Caco-2 (cell line): ENCODE results near the gene NMNAT2. TPM values are rescaled to one million over a fixed set of nuclear protein-coding genes. Genes with fewer than 3 reads are reported as not detected.

Source experiments
- BruUV-seq: library from RNA; stranded (reverse); fragments of 400-500 nt; replicated peaks from 2 replicates; lab custom pipeline; 2021; lab: Mats Ljungman, UMichigan
- CTCF ChIA-PET: fragments of 300-600 bp; sonication (Branson Sonifier 250); formaldehyde crosslinking; loops from one replicate; lab custom pipeline; 2022; ENCODE audit warnings: antibody characterized with exemption; lab: Charles Lee
- POLR2A ChIA-PET: fragments of 300-600 bp; sonication (Branson Sonifier 250); formaldehyde crosslinking; loops from one replicate; lab custom pipeline; 2022; ENCODE audit warnings: antibody characterized with exemption; lab: Charles Lee
- DNase-seq, 2 experiments: peaks; one replicate each; pipeline versions ENCODE4 v3.0.0 to v3.0.0-alpha.2; 2020 to 2022
- H3K27me3 ChIP-seq: replicated peaks from 2 replicates; pipeline ENCODE4 v1.6.0; 2011; ENCODE audit warnings: low read length; ENCODE audit not compliant: control insufficient read depth, insufficient read depth
- H3K36me3 ChIP-seq: 2 replicates; pipeline ENCODE4 v1.5.1; 2011; ENCODE audit warnings: low read length; ENCODE audit not compliant: control insufficient read depth, insufficient read depth
- H3K4me1 ChIP-seq: fragments of 250-450 bp; sonication (Bioruptor Pico); 2 replicates; pipeline ENCODE4 v1.5.1; 2020; ENCODE audit warnings: mild to moderate bottlenecking
- H3K4me3 ChIP-seq: 2 replicates; pipeline ENCODE4 v1.5.1; 2011; ENCODE audit warnings: low read depth, mild to moderate bottlenecking, control low read depth, low read length
- H3K9me3 ChIP-seq: fragments of 250-450 bp; sonication (Bioruptor Pico); 2 replicates; pipeline ENCODE4 v1.5.1; 2020; ENCODE audit warnings: mild to moderate bottlenecking, moderate library complexity
- H3K27ac Mint-ChIP-seq: one replicate; pipeline ENCODE4 v1.8.0; 2022; ENCODE audit warnings: mixed read lengths; ENCODE audit not compliant: unreplicated experiment
- H3K27me3 Mint-ChIP-seq: one replicate; pipeline ENCODE4 v1.8.0; 2022; ENCODE audit warnings: mixed read lengths; ENCODE audit not compliant: insufficient read depth, unreplicated experiment
- H3K36me3 Mint-ChIP-seq: one replicate; pipeline ENCODE4 v1.8.0; 2022; ENCODE audit warnings: mild to moderate bottlenecking, mixed read lengths; ENCODE audit not compliant: insufficient read depth, unreplicated experiment
- H3K4me1 Mint-ChIP-seq: one replicate; pipeline ENCODE4 v1.8.0; 2022; ENCODE audit warnings: low read depth, mixed read lengths; ENCODE audit not compliant: unreplicated experiment
- H3K4me3 Mint-ChIP-seq: one replicate; pipeline ENCODE4 v1.8.0; 2022; ENCODE audit warnings: mild to moderate bottlenecking, moderate library complexity, mixed read lengths; ENCODE audit not compliant: unreplicated experiment
- H3K9me3 Mint-ChIP-seq: one replicate; pipeline ENCODE4 v1.8.0; 2022; ENCODE audit warnings: mixed read lengths; ENCODE audit not compliant: unreplicated experiment
- intact Hi-C: fragments of 100-400 bp; cut with micrococcal nuclease; formaldehyde crosslinking; loops from one replicate; pipeline ENCODE4 v1.10.0; 2022; ENCODE audit not compliant: unreplicated experiment
- total RNA-seq: library from RNA; stranded (reverse); gene quantifications from 2 replicates; pipeline ENCODE4 v1.2.3, GENCODE V29; 2022
- TF ChIP-seq, protein P1 (sequence below), 2 experiments: fragments of 200-600 bp in 1 of 2; IDR thresholded peaks; 1 replicate in 1 of 2; 2 replicates in 1 of 2; pipeline versions ENCODE4 v1.5.1 to v1.8.0; 2011 to 2022; ENCODE audit warnings: antibody characterized with exemption in 1 of 2, control low read depth in 1 of 2, inconsistent platforms in 1 of 2, low read depth in 1 of 2, low read length in 1 of 2, mild to moderate bottlenecking in 1 of 2, moderate library complexity in 1 of 2; ENCODE audit not compliant: insufficient read depth in 1 of 2, severe bottlenecking in 1 of 2, unreplicated experiment in 1 of 2

NMNAT2 gene
- total RNA-seq, 1 experiment from 2014 or later, result 16.4 TPM

DNA sequence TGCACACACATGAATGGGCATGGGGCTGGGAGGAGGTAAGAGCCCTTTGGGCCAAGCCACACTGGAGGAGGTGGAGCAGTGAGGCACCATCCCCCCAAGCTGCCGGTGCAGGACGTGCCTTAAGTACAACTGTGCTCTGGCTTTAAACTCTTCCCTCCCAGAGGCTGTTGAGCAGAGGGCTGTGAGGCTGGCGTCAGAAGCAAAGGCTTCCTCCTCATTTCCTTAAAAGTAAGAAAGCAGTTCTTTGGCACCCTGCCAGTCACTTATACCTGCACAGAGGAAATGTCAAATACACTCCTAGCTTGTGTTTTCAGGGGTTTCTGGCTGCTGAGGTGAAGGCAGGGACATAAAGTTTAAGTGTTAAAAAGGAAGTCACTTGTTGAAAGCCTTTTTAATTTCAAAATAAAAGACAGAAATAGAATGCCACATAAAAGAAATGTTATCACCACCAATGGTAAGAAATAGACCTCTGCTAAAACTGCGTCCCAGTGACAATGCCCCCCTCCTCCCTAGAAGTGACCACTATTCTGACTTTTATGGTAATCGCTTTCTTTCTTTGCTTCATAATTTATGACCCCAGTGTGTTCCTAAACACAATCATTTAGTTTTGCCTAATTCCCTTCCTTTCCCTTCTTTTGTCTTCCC is 199.1 kb downstream of the NMNAT2 start:
- H3K36me3 Mint-ChIP-seq, result no peaks in the 10 kb centered on the region
- TF ChIP-seq, protein P1, sequence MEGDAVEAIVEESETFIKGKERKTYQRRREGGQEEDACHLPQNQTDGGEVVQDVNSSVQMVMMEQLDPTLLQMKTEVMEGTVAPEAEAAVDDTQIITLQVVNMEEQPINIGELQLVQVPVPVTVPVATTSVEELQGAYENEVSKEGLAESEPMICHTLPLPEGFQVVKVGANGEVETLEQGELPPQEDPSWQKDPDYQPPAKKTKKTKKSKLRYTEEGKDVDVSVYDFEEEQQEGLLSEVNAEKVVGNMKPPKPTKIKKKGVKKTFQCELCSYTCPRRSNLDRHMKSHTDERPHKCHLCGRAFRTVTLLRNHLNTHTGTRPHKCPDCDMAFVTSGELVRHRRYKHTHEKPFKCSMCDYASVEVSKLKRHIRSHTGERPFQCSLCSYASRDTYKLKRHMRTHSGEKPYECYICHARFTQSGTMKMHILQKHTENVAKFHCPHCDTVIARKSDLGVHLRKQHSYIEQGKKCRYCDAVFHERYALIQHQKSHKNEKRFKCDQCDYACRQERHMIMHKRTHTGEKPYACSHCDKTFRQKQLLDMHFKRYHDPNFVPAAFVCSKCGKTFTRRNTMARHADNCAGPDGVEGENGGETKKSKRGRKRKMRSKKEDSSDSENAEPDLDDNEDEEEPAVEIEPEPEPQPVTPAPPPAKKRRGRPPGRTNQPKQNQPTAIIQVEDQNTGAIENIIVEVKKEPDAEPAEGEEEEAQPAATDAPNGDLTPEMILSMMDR (IDR thresholded peaks at IDR 0.05; ENCODE audit: insufficient read depth in 1 of 2, low read depth in 1 of 2, low read length in 1 of 2, severe bottlenecking in 1 of 2, unreplicated experiment in 1 of 2), result no peak
- Histone ChIP-seq H3K36me3 (no peaks in the 10 kb centered on the region), H3K9me3 (no peaks in the 10 kb centered on the region), H3K27me3 (no peaks in the 10 kb centered on the region), H3K4me1 (no peaks in the 10 kb centered on the region), H3K4me3 (no peak overlapping the region)
- H3K4me3 Mint-ChIP-seq, result no peak overlapping the region
- peaks cover 11% of the 10 kb centered on the region for H3K4me1 Mint-ChIP-seq
- no peaks in the 10 kb centered on the region for H3K9me3 Mint-ChIP-seq
- DNase-seq, result no peak
- BruUV-seq, result no TSS peak
- CTCF ChIA-PET, result interaction anchor here (0.6 kb wide), 1 partner anchor 16 kb away, joined by 5 read pairs; no protein-coding TSS in a partner anchor
- POLR2A ChIA-PET, result no interaction called here
- no peak overlapping the region for H3K27ac Mint-ChIP-seq
- H3K27me3 Mint-ChIP-seq, result no peaks in the 10 kb centered on the region
- intact Hi-C loops, result no loop called here

DNA sequence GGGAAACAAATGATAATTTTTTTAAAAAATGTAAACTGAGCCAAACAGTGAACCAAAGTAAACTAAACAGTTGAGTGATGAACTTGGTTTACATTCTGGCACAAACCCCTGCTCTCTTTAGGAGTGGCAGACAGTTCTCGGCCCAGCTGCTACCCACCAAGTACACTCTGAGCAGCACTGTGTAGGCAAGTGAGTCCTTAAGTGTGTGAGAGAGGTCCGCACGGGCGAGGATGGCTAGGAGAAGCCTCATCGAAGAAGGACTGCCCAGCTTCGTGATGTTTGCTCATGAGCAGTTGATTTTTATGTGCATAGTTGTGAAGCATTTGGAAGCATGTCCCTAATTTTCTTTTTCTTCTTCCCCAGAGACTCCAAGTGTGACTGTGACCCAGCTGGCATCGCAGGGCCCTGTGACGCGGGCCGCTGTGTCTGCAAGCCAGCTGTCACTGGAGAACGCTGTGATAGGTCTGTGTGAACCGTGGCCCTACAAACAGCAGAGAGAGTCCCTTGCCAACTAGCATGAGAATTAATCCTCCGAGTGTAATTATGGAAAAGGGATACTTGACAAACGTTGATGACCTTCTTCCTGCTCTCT is 200.1 kb downstream of the NMNAT2 start:
- POLR2A ChIA-PET, result no interaction called here
- H3K4me1 Mint-ChIP-seq, result peaks cover 11% of the 10 kb centered on the region
- no peak overlapping the region for H3K27ac Mint-ChIP-seq
- intact Hi-C loops, result no loop called here
- no TSS peak for BruUV-seq
- no peaks in the 10 kb centered on the region for H3K27me3 ChIP-seq
- H3K27me3 Mint-ChIP-seq, result no peaks in the 10 kb centered on the region
- DNase-seq, result no peak
- no peaks in the 10 kb centered on the region for H3K9me3 ChIP-seq
- no peak overlapping the region for H3K4me3 ChIP-seq
- CTCF ChIA-PET, result no interaction called here
- H3K4me3 Mint-ChIP-seq, result no peak overlapping the region
- H3K36me3 Mint-ChIP-seq, result no peaks in the 10 kb centered on the region
- no peaks in the 10 kb centered on the region for H3K36me3 ChIP-seq
- no peaks in the 10 kb centered on the region for H3K4me1 ChIP-seq
- TF ChIP-seq, protein P1 (IDR thresholded peaks at IDR 0.05; ENCODE audit: insufficient read depth in 1 of 2, low read depth in 1 of 2, low read length in 1 of 2, severe bottlenecking in 1 of 2, unreplicated experiment in 1 of 2), result no peak
- H3K9me3 Mint-ChIP-seq, result no peaks in the 10 kb centered on the region

DNA sequence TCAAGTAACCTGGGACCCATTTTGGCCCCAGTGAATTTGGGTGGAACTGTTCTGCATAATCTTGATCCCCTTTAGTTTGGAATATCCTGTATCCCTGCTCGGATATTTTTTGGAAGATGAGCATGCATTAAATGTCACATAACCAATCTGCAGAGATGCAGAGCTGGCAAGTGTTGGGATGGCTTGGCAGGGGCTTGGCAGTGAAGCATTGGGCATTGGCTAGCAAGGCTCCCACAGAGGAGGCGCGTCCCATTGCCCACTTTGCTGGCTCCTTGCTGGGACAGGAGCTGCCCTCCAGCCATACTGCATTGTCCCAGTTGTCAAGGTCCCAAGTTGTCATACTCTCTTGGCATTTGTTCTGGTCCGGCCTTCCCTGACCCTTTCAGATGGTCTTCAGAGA is 202.2 kb downstream of the NMNAT2 start:
- no peak for DNase-seq
- Mint-ChIP-seq H3K4me3 (no peak overlapping the region), H3K36me3 (no peaks in the 10 kb centered on the region), H3K27ac (no peak overlapping the region), H3K4me1 (peaks cover 11% of the 10 kb centered on the region), H3K9me3 (no peaks in the 10 kb centered on the region), H3K27me3 (no peaks in the 10 kb centered on the region)
- no TSS peak for BruUV-seq
- intact Hi-C loops, result no loop called here
- no peaks in the 10 kb centered on the region for H3K27me3 ChIP-seq
- no peaks in the 10 kb centered on the region for H3K36me3 ChIP-seq
- TF ChIP-seq, protein P1 (IDR thresholded peaks at IDR 0.05; ENCODE audit: insufficient read depth in 1 of 2, low read depth in 1 of 2, low read length in 1 of 2, severe bottlenecking in 1 of 2, unreplicated experiment in 1 of 2), result no peak
- H3K9me3 ChIP-seq, result no peaks in the 10 kb centered on the region
- CTCF ChIA-PET, result no interaction called here
- H3K4me3 ChIP-seq, result no peak overlapping the region
- POLR2A ChIA-PET, result no interaction called here
- no peaks in the 10 kb centered on the region for H3K4me1 ChIP-seq
